Activated naive CD4-positive, alpha-beta T cell treated with anti-CD3 and anti-CD28 coated beads, Interleukin-2, amount 50 U/mL, for 16 hours (primary cell): Measurements from ENCODE around the gene RBFA.

ENCODE experiments used
- DNase-seq: peaks from one replicate; pipeline ENCODE4 v3.0.0-alpha.2; 2020

RBFA gene

DNA sequence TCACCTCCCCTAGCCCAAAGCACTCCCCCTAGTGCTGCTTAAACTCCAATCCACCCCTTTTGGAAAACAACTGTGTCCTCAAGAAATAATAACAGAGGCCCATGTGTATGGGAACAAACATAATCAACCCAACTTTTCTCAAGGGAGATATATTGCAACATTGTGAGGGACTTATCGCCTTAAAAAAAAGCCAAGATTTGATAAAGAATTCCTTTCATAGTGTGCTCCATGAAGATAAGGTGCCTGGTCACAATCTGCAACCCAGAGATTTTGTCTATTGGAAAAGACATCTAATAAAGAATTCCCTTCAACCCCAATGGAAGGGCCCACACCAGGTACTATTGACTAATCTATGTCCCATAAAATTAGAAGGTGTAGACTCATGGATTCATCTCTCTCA, 4.5 kb upstream of the RBFA start:
- DNase-seq: no peak

GRCh38 chr18:80033181-80034067, 810 bp upstream of the RBFA start:
- DNase-seq: peak; percentile 72

DNA sequence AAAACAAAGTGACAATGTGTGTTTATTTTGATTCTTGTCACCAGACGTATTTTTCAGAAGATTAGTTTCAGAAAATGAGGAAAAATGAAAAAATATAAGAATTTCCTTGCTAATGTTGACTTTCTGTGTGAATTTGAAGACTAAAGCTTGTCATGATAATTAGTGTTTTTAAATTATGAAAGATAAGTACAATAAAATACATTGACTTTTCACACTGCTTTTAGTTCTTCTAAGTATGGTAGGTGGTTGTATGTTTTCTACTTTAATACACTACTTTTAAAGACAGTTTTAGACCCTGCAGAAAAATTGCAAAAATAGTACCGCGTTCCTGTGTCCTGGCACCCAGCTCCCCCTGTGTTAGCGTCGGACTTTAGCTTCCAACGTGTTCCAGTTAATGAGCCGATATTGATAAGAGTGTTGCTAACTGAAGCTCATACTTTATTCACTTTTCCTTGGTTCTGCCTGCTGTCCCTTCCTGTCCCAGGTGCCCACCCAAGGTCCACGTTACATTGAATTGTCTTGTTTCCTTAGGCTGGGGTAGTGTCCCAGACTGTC, 695 bp downstream of the RBFA start:
- DNase-seq: no peak

DNA sequence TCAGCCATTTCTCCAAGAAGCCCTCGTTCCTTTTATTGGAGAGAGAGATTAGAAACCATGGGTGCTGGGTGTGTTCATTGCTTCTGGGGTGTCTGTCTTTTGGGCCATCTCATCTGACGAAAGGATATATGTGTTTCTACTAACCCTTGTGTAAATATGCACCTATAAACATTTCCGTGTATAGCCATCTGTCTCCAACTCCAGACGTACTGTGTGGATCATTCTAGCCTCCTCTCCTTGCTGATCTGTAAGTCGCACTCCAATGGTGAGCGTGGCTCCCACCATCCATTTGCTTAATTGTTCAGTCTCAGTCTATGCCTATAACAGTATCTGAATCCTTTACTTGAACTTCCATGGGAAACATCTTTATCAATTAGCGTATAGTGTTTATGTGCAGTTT, 1.8 kb downstream of the RBFA start:
- DNase-seq: no peak

DNA sequence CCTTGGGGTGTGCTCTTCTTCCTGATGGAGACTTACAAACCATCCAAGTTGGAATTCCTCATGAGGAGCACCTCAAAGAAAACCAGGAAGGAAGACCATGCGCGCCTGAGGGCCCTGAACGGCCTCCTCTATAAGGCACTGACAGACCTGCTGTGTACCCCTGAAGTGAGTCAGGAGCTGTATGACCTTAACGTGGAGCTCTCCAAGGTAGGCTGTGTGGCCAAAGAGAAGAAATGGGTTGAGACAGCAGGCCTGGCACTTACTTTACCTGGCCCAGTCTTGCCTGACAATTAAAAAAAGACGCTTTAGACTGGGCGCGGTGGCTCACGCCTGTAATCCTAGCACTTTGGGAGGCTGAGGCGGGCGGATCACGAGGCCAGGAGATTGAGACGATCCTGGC, 3.1 kb downstream of the RBFA start:
- no peak for DNase-seq

DNA sequence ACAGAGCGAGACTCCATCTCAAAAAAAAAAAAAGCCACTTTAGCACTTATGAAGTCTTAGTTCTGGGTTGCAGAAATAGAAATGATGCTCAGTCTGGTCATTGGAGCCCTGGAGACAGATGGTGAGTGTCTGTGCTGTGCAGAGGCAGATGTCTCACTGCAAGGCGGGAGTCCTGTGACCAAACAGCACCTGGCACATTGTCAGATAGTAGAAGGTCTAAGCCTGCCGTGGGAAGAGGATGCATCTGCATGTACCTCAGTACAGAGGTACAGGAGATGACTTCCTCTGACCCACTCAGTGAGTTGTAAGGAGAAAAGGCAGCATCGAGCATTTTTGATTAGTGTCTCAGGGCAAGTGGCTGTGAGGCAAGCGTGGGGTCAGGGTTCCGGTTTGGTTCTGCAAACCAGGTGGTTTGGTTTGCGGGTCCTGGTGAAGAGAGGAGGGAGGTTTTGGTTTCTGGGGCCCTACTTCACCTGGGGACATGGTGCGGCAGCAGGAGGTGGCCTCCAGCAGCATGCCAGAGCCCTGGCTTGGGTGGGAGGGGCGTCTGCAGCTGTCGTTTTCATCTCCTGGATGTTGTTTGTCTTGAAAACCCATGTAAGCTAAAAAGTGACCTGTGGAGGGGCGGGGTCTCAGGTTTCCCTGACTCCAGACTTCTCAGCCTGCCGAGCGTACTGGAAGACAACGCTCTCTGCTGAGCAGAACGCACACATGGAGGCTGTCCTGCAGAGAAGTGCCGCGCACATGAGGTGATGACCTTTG, 3.8 kb downstream of the RBFA start:
- DNase-seq: no peak

- no peak for DNase-seq
These were observed 6.3 kb downstream of the RBFA start for GRCh38 chr18:80040515-80040914.

GRCh38 chr18:80041424-80041823, 7.2 kb downstream of the RBFA start:
- DNase-seq: no peak

DNA sequence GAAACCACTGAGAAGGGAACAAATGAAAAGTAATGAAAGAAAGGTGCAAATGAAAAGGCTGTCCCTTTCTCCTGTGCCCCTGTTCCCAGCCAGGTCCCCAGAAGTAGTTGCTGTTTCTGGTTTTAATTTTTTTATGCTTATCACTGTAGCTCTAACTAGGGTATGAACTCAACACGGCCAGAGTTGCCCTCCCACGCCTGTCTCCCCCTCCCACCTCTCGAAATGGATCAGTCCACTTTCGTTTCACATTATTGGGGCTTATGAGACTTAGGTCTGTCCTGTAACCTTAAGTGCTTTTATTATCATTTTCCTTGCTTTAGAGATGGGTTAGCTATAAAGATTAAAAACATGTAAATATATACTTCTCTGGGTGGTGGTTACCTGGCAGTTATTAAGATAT, 8.6 kb downstream of the RBFA start:
- no peak for DNase-seq

GRCh38 chr18:80044072-80044471, 9.8 kb downstream of the RBFA start:
- DNase-seq: no peak

DNA sequence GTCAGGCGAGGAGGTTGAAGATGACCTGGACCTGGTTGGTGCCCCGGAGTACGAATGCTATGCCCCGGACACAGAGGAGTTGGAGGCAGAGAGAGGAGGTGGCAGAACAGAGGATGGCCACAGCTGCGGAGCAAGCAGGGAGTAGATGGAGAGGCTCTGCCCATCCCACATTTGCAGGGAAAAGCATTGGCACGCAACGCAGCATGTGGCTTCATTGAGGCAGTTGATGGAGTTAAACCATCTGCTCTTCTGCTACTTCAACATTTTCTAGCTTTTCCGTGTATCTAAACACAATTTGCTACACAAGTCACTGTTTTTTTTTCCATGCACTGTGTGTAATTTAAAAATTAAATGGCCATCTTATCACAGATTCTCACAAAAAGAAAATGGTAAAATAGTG, 11.8 kb downstream of the RBFA start:
- DNase-seq: no peak

GRCh38 chr18:80046431-80046830, 12.2 kb downstream of the RBFA start:
- no peak for DNase-seq

DNA sequence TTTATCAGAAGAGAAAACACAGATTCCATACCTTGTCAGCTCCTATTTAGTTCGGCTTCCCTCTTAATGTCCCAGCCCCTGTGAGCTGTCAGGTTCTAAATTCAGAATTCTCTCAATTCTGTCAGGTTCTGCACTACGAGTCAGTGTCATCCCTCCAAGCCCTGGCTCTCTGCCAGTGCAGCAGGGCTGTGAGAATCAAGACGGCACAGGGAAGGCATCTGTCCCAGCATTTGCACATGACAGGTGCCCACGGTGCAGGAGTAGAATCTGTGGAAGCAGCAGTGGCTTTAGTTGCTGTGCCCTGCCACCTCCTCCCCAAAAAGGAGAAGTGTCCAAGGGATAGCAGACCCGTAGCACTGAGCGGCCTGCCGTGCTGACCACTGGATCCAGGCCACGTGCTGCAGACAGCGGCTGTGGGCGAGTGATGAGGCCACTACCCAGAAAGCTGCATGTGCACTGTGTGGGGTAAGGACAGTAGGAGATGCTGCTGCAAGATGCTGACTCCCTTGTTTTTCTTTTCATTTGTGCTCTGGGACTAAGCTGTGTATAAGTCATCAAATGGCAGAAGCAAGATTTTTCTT, 12.8 kb downstream of the RBFA start:
- no peak for DNase-seq

GRCh38 chr18:80050797-80051196, 16.6 kb downstream of the RBFA start:
- DNase-seq: no peak

DNA sequence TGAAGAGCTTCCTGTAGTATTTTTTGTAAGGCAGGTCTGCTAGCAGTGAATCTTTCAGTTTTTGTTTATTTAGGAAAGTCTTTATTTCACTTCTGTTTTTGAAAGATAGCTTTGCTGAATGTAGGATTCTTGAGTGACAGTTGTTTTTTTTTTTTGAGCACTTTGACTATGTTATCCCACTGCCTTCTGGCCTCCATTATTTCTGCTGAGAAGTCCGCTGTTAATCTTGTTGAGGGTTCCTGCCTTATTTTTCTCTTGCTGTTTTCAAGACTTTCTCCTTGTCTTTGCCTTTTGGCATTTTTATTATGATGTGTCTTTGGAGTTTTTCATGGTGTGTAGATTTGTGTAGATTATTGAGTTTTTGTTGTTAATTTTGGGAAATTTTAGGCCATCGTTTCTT, 21.9 kb downstream of the RBFA start:
- no peak for DNase-seq

GRCh38 chr18:80059945-80060344, 25.7 kb downstream of the RBFA start:
- DNase-seq: no peak

DNA sequence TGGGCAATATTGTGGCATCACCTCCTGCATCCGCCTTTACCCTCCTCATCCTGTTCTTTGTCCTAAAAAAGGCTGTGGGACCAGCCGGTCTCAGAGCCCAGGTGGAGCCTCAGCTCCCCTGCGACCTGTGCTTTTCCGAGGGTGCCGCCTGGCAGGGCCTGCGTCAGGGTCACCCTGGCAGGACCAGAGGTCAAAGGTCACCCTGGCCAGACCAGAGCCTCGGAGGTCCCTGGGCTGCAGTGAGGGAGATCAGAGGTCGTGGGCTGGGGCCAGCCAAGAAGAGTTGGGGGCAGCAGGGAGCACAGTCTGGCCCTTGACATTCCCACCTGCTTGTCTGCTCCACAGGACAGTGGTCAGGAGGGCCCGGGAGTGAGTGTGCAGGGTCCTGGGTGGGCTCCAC, 31.5 kb downstream of the RBFA start:
- DNase-seq: no peak

DNA sequence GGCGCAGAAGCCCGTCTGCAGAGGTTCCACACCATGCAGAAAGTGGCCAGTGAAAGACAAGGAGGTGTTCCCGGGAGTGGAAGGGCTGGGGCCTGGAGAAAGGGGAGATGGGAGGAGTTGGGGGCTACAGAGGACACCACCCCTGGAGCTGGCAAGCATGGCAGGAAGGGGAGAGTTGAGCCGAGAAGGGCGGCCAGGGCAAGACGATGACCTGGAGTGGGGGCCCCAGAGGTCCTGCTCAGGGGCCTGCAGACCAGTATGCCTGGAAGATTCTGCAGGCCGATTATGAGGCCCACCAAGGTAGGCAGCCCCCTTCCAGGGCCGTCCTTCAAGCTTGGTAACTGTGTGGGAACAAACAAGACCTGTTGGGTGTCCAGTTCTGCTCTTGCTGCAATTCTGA, 33.1 kb downstream of the RBFA start:
- no peak for DNase-seq

- no peak for DNase-seq
These were observed 33.7 kb downstream of the RBFA start for GRCh38 chr18:80067897-80068296.

- no peak for DNase-seq
These were observed 34.5 kb downstream of the RBFA start for GRCh38 chr18:80068571-80069272.

GRCh38 chr18:80070825-80071224, 36.6 kb downstream of the RBFA start:
- no peak for DNase-seq

DNA sequence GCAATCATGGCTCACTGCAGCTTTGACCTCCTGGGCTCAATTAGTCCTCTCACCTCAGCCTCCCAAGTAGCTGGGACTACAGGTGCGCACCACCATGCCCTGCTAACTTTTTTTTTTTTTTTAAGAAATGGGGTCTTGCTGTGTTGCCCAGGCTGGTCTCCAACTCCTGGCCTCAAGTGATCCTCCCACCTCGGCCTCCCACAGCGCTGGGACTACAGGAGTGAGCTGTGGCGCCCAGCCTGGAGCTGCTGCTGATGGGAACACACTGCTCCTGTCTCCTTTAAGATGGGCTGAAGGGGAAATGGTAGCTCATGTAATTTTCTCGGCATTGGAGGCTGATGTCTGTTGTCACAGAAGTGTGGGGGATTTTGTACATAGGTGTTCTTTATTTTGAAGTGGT, 39.9 kb downstream of the RBFA start:
- DNase-seq: no peak

- no peak for DNase-seq
These were observed 40.5 kb downstream of the RBFA start for GRCh38 chr18:80074697-80075096.
